HepG2 (cell line): ENCODE data around the gene NUBPL. TPM values are rescaled to one million over a fixed set of nuclear protein-coding genes. Genes with fewer than 3 reads are reported as not detected.

Source experiments
- ATAC-seq: fragments of 200-7000 bp; cut with Tn5 transposase; 3 replicates; pipeline ENCODE4 v1.9.1; 2020; ENCODE audit warnings: mild to moderate bottlenecking, moderate library complexity
- BruUV-seq: library from RNA; stranded (reverse); fragments of 400-500 nt; replicated peaks from 2 replicates; lab custom pipeline; 2021; lab: Mats Ljungman, UMichigan
- CTCF ChIA-PET: fragments of 300-600 bp; formaldehyde crosslinking; extraction: SDS; loops from one replicate; lab custom pipeline; 2021; ENCODE audit warnings: low total read pairs, inconsistent platforms, low intra/inter-chr PET ratio; lab: Yijun Ruan, JAX
- POLR2A ChIA-PET: fragments of 350-600 bp; sonication (Branson Sonifier 250); formaldehyde crosslinking; loops from one replicate; lab custom pipeline; 2020; ENCODE audit warnings: antibody characterized with exemption, inconsistent platforms; lab: Yijun Ruan, JAX
- DNase-seq: peaks from one replicate; pipeline ENCODE4 v3.0.0-alpha.2; 2015; ENCODE audit warnings: low spot score
- FAIRE-seq: peaks from 3 replicates; lab custom pipeline; 2011; peaks lifted over from hg19 to GRCh38; lab: Jason Lieb, UNC
- H2AFZ ChIP-seq: one replicate; pipeline ENCODE4 v1.6.1; 2011; ENCODE audit warnings: low read length, inconsistent platforms
- H3K27ac ChIP-seq: fragments of 300-600 bp; 3 replicates; pipeline ENCODE4 v1.8.0; 2011; ENCODE audit warnings: mixed run types, mild to moderate bottlenecking, mixed read lengths, low read length, inconsistent platforms; ENCODE audit not compliant: insufficient read depth; ENCODE audit errors: extremely low read length
- H3K27me3 ChIP-seq, 2 experiments: fragments of 200-600 bp in 1 of 2; 2 replicates in 1 of 2; 3 replicates in 1 of 2; pipeline versions ENCODE4 v1.6.0 to v1.8.0; 2011; ENCODE audit warnings: low read length in 2 of 2, mild to moderate bottlenecking in 2 of 2, moderate library complexity in 2 of 2, inconsistent platforms in 1 of 2; ENCODE audit not compliant: insufficient read depth in 2 of 2, control insufficient read depth in 1 of 2
- H3K36me3 ChIP-seq, 2 experiments: fragments of 200-600 bp in 1 of 2; replicated peaks in 1 of 2; 2 replicates in 1 of 2; 3 replicates in 1 of 2; pipeline versions ENCODE4 v1.5.1 to v1.8.0; 2011; ENCODE audit warnings: low read length in 2 of 2, inconsistent platforms in 1 of 2; ENCODE audit not compliant: insufficient read depth in 2 of 2, control insufficient read depth in 1 of 2
- H3K4me1 ChIP-seq: 2 replicates; pipeline ENCODE4 v1.5.1; 2012; ENCODE audit warnings: low read length, inconsistent platforms; ENCODE audit not compliant: insufficient read depth
- H3K4me2 ChIP-seq: 2 replicates; pipeline ENCODE4 v1.6.0; 2011; ENCODE audit warnings: low read depth, low read length, inconsistent platforms
- H3K4me3 ChIP-seq, 3 experiments: fragments of 200-600 bp in 1 of 3; sonication (generic), shearing (Covaris generic) in 1 of 3; replicated peaks in 1 of 3; 2 replicates each; pipeline ENCODE4 v1.5.1; 2011 to 2016; ENCODE audit warnings: low read length in 3 of 3, inconsistent platforms in 2 of 3, low read depth in 2 of 3, mild to moderate bottlenecking in 2 of 3, control low read depth in 1 of 3, mixed read lengths in 1 of 3; ENCODE audit not compliant: insufficient read depth in 1 of 3
- H3K79me2 ChIP-seq: one replicate; pipeline ENCODE4 v1.6.1; 2011; ENCODE audit warnings: low read length, inconsistent platforms; ENCODE audit not compliant: insufficient read depth
- H3K9ac ChIP-seq: 2 replicates; pipeline ENCODE4 v1.6.0; 2011; ENCODE audit warnings: mild to moderate bottlenecking, low read depth, low read length, inconsistent platforms; ENCODE audit not compliant: insufficient read depth
- H3K9me3 ChIP-seq: 2 replicates; pipeline ENCODE4 v1.5.1; 2012; ENCODE audit warnings: mild to moderate bottlenecking, low read length
- H4K20me1 ChIP-seq: 2 replicates; pipeline ENCODE4 v1.6.0; 2011; ENCODE audit warnings: inconsistent platforms, mild to moderate bottlenecking, low read length, moderate library complexity; ENCODE audit not compliant: insufficient read depth
- ATRX ChIP-seq: sonication (generic); formaldehyde crosslinking; IDR thresholded peaks from 2 replicates; pipeline ENCODE4 v1.4.0; 2020; ENCODE audit warnings: missing genetic modification reagents, borderline replicate concordance
- CEBPB ChIP-seq: IDR thresholded peaks from 2 replicates; pipeline ENCODE4 v1.6.1; 2011; ENCODE audit warnings: low read depth, low read length, improper control_type of control experiment, borderline replicate concordance
- ELF1 ChIP-seq: sonication (generic); formaldehyde crosslinking; IDR thresholded peaks from 2 replicates; pipeline ENCODE4 v1.4.0; 2020; ENCODE audit warnings: missing genetic modification reagents
- FOXO1 ChIP-seq: sonication (generic); formaldehyde crosslinking; IDR thresholded peaks from 2 replicates; pipeline ENCODE4 v1.4.0; 2020; ENCODE audit warnings: missing genetic modification reagents
- HIC2 ChIP-seq: sonication (generic); formaldehyde crosslinking; IDR thresholded peaks from 2 replicates; pipeline ENCODE4 v1.9.0; 2022; ENCODE audit warnings: low read depth, missing genetic modification reagents
- ISX ChIP-seq: sonication (generic); formaldehyde crosslinking; conservative IDR thresholded peaks from 2 replicates; pipeline ENCODE4 v1.5.0; 2020; ENCODE audit warnings: missing genetic modification reagents
- MTA1 ChIP-seq: sonication (generic); formaldehyde crosslinking; IDR thresholded peaks from 2 replicates; pipeline ENCODE4 v1.4.0; 2020; ENCODE audit warnings: missing genetic modification reagents, mild to moderate bottlenecking, borderline replicate concordance
- SMARCC2 ChIP-seq: fragments of 450-650 bp; IDR thresholded peaks from 2 replicates; pipeline ENCODE4 v1.6.1; 2017; ENCODE audit warnings: antibody characterized with exemption, mild to moderate bottlenecking
- SMC3 ChIP-seq: IDR thresholded peaks from 2 replicates; pipeline ENCODE4 v1.6.1; 2011; ENCODE audit warnings: low read length, improper control_type of control experiment
- TFDP1 ChIP-seq: IDR thresholded peaks from 2 replicates; pipeline ENCODE4 v1.6.1; 2016; ENCODE audit warnings: missing compliant biosample characterization, missing genetic modification reagents, borderline replicate concordance
- ZNF12 ChIP-seq: sonication (generic); formaldehyde crosslinking; IDR thresholded peaks from 2 replicates; pipeline ENCODE4 v1.5.0; 2020; ENCODE audit warnings: missing genetic modification reagents
- ZNF253 ChIP-seq: sonication (generic); formaldehyde crosslinking; IDR thresholded peaks from 2 replicates; pipeline ENCODE4 v1.8.0; 2022; ENCODE audit warnings: mild to moderate bottlenecking, missing genetic modification reagents, borderline replicate concordance
- ZNF256 ChIP-seq: sonication (generic); formaldehyde crosslinking; conservative IDR thresholded peaks from 2 replicates; pipeline ENCODE4 v1.4.0; 2020; ENCODE audit warnings: missing genetic modification reagents
- ZNF296 ChIP-seq: sonication (generic); formaldehyde crosslinking; conservative IDR thresholded peaks from 2 replicates; pipeline ENCODE4 v1.5.0; 2020; ENCODE audit warnings: mild to moderate bottlenecking, missing genetic modification reagents
- ZNF781 ChIP-seq: sonication (generic); formaldehyde crosslinking; IDR thresholded peaks from 2 replicates; pipeline ENCODE4 v1.5.1; 2020; ENCODE audit warnings: borderline replicate concordance, mild to moderate bottlenecking, missing genetic modification reagents; ENCODE audit errors: not compliant biosample characterization
- WGBS: methylation state at CpG from one replicate; pipeline ENCODE4 v1.1.6; 2017; ENCODE audit warnings: low lambda C conversion rate; 5-methylcytosine and 5-hydroxymethylcytosine counted together
- in situ Hi-C: cut with HindIII; loops from 2 replicates; pipeline ENCODE4 v1.10.0; 2017; ENCODE audit warnings: low pct_unique_long_range_greater_than_20kb; ENCODE audit not compliant: extremely low pct_ligation_motif_present
- intact Hi-C: fragments of 100-400 bp; cut with micrococcal nuclease; formaldehyde crosslinking; loops from one replicate; pipeline ENCODE4 v1.10.0; 2022; ENCODE audit not compliant: unreplicated experiment
- polyA plus RNA-seq, 8 experiments: library from polyadenylated mRNA; depleted of rRNA in 3 of 8; stranded (reverse) in 7 of 8; unstranded in 1 of 8; fragments of >200 nt; fragmentation: Illumina TruSeq in 4 of 8; extraction: Trizol in 4 of 8; gene quantifications; 2 replicates each; pipeline versions ENCODE4 v1.2.1 to v1.2.3, GENCODE V29; 2011 to 2016; ENCODE audit warnings: low read depth in 4 of 8, missing spikeins in 1 of 8, mixed read lengths in 1 of 8; ENCODE audit not compliant: insufficient read depth in 1 of 8
- total RNA-seq, 5 experiments: library from RNA; depleted of rRNA; stranded (reverse); fragments of >200 nt; fragmentation: Illumina TruSeq; extraction: Trizol; gene quantifications; 2 replicates each; pipeline ENCODE4 v1.2.3, GENCODE V29; 2016; ENCODE audit warnings: low read depth in 1 of 5

Gene NUBPL
- total and polyA plus RNA-seq, 2 of the 13 experiments (the other 11 are each of a cell fraction or from before 2014, with no cell fraction given) = 21.3 to 44.1 TPM

GRCh38 chr14:31568161-31568560, 7.0 kb downstream of the NUBPL start:
- 96% methylated on average over 5 of the region's 5 CpGs for WGBS
- no peak overlapping the region for H3K27ac ChIP-seq
- CTCF ChIA-PET = no interaction called here
- no peak for DNase-seq
- no peak for TF ChIP-seq HIC2
- H3K79me2 ChIP-seq = peaks cover 3% of the 10 kb centered on the region
- no peak overlapping the region for H3K9ac ChIP-seq
- ATAC-seq = no peak
- H3K27me3 ChIP-seq = no peaks in the 10 kb centered on the region
- POLR2A ChIA-PET = no interaction called here
- no peaks in the 10 kb centered on the region for H3K9me3 ChIP-seq
- intact Hi-C loops (no loop called here), in situ Hi-C loops (no loop called here)
- no TSS peak for BruUV-seq
- no peaks in the 10 kb centered on the region for H4K20me1 ChIP-seq
- H3K4me3 ChIP-seq = no peak overlapping the region
- no peak for FAIRE-seq
- no peak overlapping the region for H3K4me2 ChIP-seq
- peaks cover 11% of the 10 kb centered on the region for H3K4me1 ChIP-seq
- no peak overlapping the region for H2AFZ ChIP-seq
- H3K36me3 ChIP-seq = peaks cover 13 to 20% of the 10 kb centered on the region in 2 experiments; a peak in 4 of 5 replicates

DNA sequence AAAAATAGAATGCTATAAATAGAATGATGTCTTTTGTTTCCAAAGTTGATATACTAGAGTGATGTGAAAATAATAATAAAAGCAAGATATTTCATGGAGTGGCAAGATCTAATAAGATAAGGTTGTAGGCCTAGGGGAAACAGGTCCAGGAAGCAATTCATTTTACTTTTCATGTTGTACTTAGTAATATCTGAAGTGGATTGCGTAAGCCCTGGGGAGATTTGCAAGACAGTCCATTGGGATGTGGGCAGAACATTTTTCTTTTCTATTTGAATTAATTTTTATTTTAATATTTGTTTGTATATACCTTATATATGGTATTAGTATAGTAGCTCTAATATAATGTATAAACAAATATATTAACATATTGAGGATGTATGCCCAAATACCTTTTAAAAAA, 7.5 kb downstream of the NUBPL start:
- Histone ChIP-seq H3K4me2 (no peak overlapping the region), H4K20me1 (no peaks in the 10 kb centered on the region), H2AFZ (no peak overlapping the region), H3K4me3 (no peak overlapping the region), H3K4me1 (peaks cover 6% of the 10 kb centered on the region; the same call in 1 of the 2 replicates), H3K36me3 (peaks cover 13 to 20% of the 10 kb centered on the region in 2 experiments; a peak in 4 of 5 replicates), H3K27ac (no peak overlapping the region), H3K9ac (no peak overlapping the region), H3K79me2 (peaks cover 2% of the 10 kb centered on the region), H3K27me3 (no peaks in the 10 kb centered on the region), H3K9me3 (no peaks in the 10 kb centered on the region)
- ATAC-seq (no peak), FAIRE-seq (no peak), DNase-seq (no peak)
- ChIA-PET CTCF (no interaction called here), POLR2A (no interaction called here)
- intact Hi-C loops (no loop called here), in situ Hi-C loops (no loop called here)
- 98% methylated on average over 1 of the region's 1 CpG for WGBS
- no TSS peak for BruUV-seq
- TF ChIP-seq MTA1 (CRISPR knock-in tag) (no peak), ZNF12 (CRISPR knock-in tag) (no peak), ISX (CRISPR knock-in tag) (no peak), FOXO1 (CRISPR knock-in tag) (no peak), SMC3 (peak; percentile 7; the same call in 1 of the 2 replicates), ZNF296 (CRISPR knock-in tag) (no peak), ATRX (no peak), ELF1 (CRISPR knock-in tag) (no peak), ZNF253 (CRISPR knock-in tag) (no peak), SMARCC2 (no peak), ZNF256 (no peak), CEBPB (peak; percentile 95), ZNF781 (CRISPR knock-in tag) (no peak), TFDP1 (no peak)
